HepG2 (cell line): ENCODE results near the gene COX4I1. TPM values are rescaled to one million over a fixed set of nuclear protein-coding genes. Genes with fewer than 3 reads are reported as not detected.

Experiments used
- FOXM1 ChIP-seq: sonication (generic); formaldehyde crosslinking; IDR thresholded peaks from 2 replicates; pipeline ENCODE4 v1.5.0; 2020; ENCODE audit warnings: missing genetic modification reagents
- HNF1A ChIP-seq, 2 experiments: sonication (generic) in 1 of 2; formaldehyde crosslinking in 1 of 2; IDR thresholded peaks; 2 replicates each; pipeline versions ENCODE4 v1.4.0 to v1.6.1; 2016 to 2020; ENCODE audit warnings: borderline replicate concordance in 1 of 2, low read depth in 1 of 2, mild to moderate bottlenecking in 1 of 2, missing genetic modification reagents in 1 of 2
- KLF11 ChIP-seq: IDR thresholded peaks from 2 replicates; pipeline ENCODE4 v1.6.1; 2016; ENCODE audit warnings: missing compliant biosample characterization
- MEF2D ChIP-seq: sonication (generic); formaldehyde crosslinking; IDR thresholded peaks from 2 replicates; pipeline ENCODE4 v1.5.1; 2020; ENCODE audit warnings: mild to moderate bottlenecking, missing genetic modification reagents
- MIER2 ChIP-seq: IDR thresholded peaks from 2 replicates; pipeline ENCODE4 v1.6.1; 2016; ENCODE audit warnings: missing biosample characterization, missing genetic modification reagents
- PAWR ChIP-seq: sonication (generic); formaldehyde crosslinking; IDR thresholded peaks from 2 replicates; pipeline ENCODE4 v1.4.0; 2020; ENCODE audit warnings: missing genetic modification reagents, mild to moderate bottlenecking, borderline replicate concordance
- ZNF292 ChIP-seq: sonication (generic); formaldehyde crosslinking; IDR thresholded peaks from 2 replicates; pipeline ENCODE4 v1.8.1; 2022; ENCODE audit warnings: mild to moderate bottlenecking, low read depth, missing genetic modification reagents, borderline replicate concordance
- ZNF446 ChIP-seq: sonication (generic); formaldehyde crosslinking; IDR thresholded peaks from 2 replicates; pipeline ENCODE4 v1.5.0; 2020; ENCODE audit warnings: mild to moderate bottlenecking, missing genetic modification reagents
- ZNF574 ChIP-seq: sonication (generic); formaldehyde crosslinking; IDR thresholded peaks from 2 replicates; pipeline ENCODE4 v1.4.0; 2020; ENCODE audit warnings: missing genetic modification reagents
- ZNF839 ChIP-seq: sonication (generic); formaldehyde crosslinking; IDR thresholded peaks from 2 replicates; pipeline ENCODE4 v1.4.0; 2020; ENCODE audit warnings: missing genetic modification reagents, mild to moderate bottlenecking, borderline replicate concordance
- polyA plus RNA-seq, 8 experiments: library from polyadenylated mRNA; depleted of rRNA in 3 of 8; stranded (reverse) in 7 of 8; unstranded in 1 of 8; fragments of >200 nt; fragmentation: Illumina TruSeq in 4 of 8; extraction: Trizol in 4 of 8; gene quantifications; 2 replicates each; pipeline versions ENCODE4 v1.2.1 to v1.2.3, GENCODE V29; 2011 to 2016; ENCODE audit warnings: low read depth in 4 of 8, missing spikeins in 1 of 8, mixed read lengths in 1 of 8; ENCODE audit not compliant: insufficient read depth in 1 of 8
- total RNA-seq, 5 experiments: library from RNA; depleted of rRNA; stranded (reverse); fragments of >200 nt; fragmentation: Illumina TruSeq; extraction: Trizol; gene quantifications; 2 replicates each; pipeline ENCODE4 v1.2.3, GENCODE V29; 2016; ENCODE audit warnings: low read depth in 1 of 5
- TF ChIP-seq, protein P1 (sequence below): IDR thresholded peaks from 2 replicates; pipeline ENCODE4 v1.6.1; 2016; ENCODE audit warnings: mild to moderate bottlenecking
- TF ChIP-seq, protein P2 (sequence below): sonication (generic); formaldehyde crosslinking; conservative IDR thresholded peaks from 2 replicates; pipeline ENCODE4 v1.4.0; 2020; ENCODE audit warnings: mild to moderate bottlenecking, missing genetic modification reagents, moderate library complexity
- TF ChIP-seq, protein P3 (sequence below): conservative IDR thresholded peaks from 2 replicates; pipeline ENCODE4 v1.6.1; 2018; ENCODE audit warnings: missing genetic modification reagents

The COX4I1 gene
- total and polyA plus RNA-seq, 2 of the 13 experiments (the other 11 are each of a cell fraction or from before 2014, with no cell fraction given): 658 to 902 TPM

- TF ChIP-seq HNF1A (IDR thresholded peaks at IDR 0.05; ENCODE audit: low read depth): peak; percentile 51; the same call in 1 of the 2 replicates
- peak; percentile 79; the same call in 1 of the 2 replicates for TF ChIP-seq HNF1A (CRISPR knock-in tag; IDR thresholded peaks at IDR 0.05; ENCODE audit: borderline replicate concordance)
- TF ChIP-seq ZNF292 (CRISPR knock-in tag): peak; percentile 97
- peak; percentile 46; the same call in 1 of the 2 replicates for TF ChIP-seq ZNF839 (CRISPR knock-in tag)
- TF ChIP-seq, protein P1, sequence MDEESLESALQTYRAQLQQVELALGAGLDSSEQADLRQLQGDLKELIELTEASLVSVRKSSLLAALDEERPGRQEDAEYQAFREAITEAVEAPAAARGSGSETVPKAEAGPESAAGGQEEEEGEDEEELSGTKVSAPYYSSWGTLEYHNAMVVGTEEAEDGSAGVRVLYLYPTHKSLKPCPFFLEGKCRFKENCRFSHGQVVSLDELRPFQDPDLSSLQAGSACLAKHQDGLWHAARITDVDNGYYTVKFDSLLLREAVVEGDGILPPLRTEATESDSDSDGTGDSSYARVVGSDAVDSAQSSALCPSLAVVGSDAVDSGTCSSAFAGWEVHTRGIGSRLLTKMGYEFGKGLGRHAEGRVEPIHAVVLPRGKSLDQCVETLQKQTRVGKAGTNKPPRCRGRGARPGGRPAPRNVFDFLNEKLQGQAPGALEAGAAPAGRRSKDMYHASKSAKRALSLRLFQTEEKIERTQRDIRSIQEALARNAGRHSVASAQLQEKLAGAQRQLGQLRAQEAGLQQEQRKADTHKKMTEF (CRISPR knock-in tag): peak; percentile 86
- 0 out of 2 replicates have a peak, but pooled peaks have one; percentile 59 for TF ChIP-seq PAWR (CRISPR knock-in tag)
- TF ChIP-seq MIER2 (CRISPR knock-in tag): peak; percentile 59; the same call in 1 of the 2 replicates
- TF ChIP-seq, protein P2, sequence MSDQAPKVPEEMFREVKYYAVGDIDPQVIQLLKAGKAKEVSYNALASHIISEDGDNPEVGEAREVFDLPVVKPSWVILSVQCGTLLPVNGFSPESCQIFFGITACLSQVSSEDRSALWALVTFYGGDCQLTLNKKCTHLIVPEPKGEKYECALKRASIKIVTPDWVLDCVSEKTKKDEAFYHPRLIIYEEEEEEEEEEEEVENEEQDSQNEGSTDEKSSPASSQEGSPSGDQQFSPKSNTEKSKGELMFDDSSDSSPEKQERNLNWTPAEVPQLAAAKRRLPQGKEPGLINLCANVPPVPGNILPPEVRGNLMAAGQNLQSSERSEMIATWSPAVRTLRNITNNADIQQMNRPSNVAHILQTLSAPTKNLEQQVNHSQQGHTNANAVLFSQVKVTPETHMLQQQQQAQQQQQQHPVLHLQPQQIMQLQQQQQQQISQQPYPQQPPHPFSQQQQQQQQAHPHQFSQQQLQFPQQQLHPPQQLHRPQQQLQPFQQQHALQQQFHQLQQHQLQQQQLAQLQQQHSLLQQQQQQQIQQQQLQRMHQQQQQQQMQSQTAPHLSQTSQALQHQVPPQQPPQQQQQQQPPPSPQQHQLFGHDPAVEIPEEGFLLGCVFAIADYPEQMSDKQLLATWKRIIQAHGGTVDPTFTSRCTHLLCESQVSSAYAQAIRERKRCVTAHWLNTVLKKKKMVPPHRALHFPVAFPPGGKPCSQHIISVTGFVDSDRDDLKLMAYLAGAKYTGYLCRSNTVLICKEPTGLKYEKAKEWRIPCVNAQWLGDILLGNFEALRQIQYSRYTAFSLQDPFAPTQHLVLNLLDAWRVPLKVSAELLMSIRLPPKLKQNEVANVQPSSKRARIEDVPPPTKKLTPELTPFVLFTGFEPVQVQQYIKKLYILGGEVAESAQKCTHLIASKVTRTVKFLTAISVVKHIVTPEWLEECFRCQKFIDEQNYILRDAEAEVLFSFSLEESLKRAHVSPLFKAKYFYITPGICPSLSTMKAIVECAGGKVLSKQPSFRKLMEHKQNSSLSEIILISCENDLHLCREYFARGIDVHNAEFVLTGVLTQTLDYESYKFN (CRISPR knock-in tag): peak; percentile 97
- no peak for TF ChIP-seq ZNF446 (CRISPR knock-in tag)
- no peak for TF ChIP-seq FOXM1
- TF ChIP-seq, protein P3, sequence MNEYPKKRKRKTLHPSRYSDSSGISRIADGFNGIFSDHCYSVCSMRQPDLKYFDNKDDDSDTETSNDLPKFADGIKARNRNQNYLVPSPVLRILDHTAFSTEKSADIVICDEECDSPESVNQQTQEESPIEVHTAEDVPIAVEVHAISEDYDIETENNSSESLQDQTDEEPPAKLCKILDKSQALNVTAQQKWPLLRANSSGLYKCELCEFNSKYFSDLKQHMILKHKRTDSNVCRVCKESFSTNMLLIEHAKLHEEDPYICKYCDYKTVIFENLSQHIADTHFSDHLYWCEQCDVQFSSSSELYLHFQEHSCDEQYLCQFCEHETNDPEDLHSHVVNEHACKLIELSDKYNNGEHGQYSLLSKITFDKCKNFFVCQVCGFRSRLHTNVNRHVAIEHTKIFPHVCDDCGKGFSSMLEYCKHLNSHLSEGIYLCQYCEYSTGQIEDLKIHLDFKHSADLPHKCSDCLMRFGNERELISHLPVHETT (CRISPR knock-in tag): peak; percentile 62; the same call in 1 of the 2 replicates
- TF ChIP-seq ZNF574: peak; percentile 87
- peak; percentile 83; the same call in 1 of the 2 replicates for TF ChIP-seq KLF11
- TF ChIP-seq MEF2D: peak; percentile 36; the same call in 1 of the 2 replicates
Observed at GRCh38 chr16:85847681-85848601, 48.4 kb downstream of the COX4I1 start (continued).
